ENCODE measurements around the gene GMPPB.

GMPPB gene

DNA sequence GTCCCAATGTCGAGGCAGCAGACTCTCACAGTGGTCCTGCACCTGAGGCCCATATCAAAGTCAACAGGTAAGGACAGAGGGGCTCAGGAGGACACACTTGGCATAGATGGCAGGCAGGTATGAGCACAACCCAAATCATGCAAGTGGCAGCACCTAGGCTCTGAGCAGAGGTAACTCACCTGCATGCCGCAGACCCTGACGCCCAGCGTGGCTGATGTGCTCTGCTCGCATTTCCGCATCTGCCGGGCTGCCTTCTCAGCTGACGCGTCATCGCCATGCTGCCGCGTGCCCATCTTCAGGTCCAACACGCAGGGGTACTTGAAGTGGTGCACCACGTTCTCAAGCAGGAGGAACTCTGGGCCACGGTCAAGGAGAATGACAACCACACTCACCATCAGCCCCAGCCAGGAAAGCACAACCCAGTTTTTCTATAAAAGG, 4.2 kb upstream of the GMPPB start:
- no peak for DNase-seq

DNA sequence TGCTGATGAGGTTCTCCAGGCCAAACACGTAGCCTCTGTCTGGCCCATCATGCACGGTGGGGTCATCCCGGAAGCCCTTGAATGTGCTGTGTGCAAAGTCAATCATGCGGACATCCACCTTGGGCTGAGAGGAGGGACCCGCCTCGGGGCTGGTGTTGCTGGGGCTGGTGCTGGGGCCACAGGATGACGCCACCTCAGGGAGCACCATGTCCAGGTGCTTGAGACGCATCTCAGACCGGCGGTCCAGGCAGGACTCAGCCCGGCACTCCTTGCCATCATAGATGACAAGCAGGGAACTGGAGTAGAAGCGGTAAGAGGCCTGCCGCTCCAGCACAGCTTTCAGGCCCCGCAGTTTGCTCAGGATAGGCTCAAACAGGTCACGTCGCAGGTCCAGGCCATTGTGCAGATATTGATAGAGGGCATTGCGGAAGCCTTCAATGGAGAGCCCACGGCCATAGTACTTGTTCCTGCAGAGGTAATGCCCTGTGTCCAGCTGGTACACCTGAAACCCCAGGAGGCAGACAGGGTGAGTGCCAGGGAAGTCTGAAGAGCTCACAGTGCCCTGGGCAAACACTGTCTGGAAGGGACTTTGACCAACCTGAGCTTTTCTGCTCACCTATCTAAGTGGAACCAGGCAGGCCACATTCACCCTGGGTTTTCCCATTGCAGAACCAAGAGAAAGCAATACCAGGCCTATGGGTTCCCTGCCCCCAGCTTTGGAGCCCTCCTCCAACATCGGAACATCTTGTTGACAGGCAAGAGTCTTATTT, 3.6 kb upstream of the GMPPB start:
- DNase-seq, result no peak

DNA sequence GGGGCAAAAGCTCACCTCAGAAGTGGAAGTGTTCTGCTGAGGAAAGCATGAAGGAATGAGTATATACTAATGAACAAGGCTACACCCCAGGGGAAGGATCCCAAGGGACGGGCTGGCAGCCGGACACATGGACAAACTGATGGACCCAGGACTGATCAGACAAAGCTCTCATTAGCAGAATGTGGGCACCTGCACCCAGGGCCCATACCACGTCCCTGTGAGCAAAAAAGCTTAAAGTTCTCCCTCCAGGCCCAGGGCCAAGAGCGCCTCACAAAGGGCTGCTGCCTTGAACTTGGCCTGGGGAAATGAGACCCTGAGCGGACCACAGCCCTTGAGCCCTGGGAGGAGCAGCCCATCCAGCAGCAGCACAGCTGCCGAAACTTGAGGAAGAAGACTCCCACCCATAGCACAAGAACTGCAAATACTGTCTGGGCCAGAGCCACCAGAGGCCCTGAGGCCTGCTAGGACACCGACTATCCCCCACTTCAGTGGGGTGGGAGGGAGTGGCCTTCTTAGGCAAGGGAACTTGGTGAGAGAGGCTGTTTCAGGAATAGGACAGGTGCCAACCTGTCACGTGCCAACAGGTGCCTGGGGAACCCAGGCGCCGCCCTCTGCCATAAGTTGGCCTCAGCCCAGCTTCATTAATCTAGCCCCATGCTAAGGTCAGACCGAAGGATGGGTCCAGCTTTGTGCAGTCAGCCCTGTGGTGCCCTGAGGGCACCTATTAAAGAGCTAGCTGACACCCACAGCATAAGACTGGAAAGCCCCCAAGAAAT, 2.3 kb upstream of the GMPPB start:
- no peak for DNase-seq

DNA sequence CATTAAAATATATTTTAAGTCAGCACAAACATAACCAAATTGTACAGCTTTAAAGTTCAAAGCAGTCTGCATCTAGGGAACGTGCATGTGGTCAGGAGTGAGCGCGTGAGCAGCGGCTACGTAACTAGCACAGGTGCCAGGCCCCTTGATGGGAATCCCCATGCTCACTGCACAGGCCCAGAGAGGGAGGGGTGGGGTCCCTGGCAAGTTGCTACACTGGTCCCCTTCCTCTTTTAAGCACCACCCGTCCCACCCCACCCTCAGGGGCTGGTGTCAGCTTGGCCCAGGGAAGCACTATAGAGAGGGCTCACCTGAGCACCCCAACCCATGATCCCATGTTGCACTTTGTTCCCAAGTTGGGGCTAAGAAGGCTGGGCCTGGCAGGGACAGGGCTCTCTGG, 835 bp upstream of the GMPPB start:
- DNase-seq, result no peak

DNA sequence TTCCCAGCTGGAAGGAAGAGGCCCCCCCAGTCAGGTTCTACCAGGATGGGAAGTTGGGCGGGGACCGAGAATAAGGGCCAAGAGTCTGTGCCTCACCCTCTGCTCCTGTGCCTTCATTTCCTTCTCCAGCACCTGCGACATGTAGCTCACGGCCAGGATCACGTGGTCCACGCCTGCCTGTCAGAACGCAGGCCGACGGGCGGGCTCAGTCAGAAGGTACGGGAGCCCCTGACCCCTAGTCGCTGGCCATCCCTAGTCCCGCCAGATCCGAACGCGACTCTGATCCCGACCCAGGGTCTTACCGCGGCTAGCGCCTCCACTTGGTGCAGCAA, 489 bp downstream of the GMPPB start:
- DNase-seq, result peak; percentile 56

DNA sequence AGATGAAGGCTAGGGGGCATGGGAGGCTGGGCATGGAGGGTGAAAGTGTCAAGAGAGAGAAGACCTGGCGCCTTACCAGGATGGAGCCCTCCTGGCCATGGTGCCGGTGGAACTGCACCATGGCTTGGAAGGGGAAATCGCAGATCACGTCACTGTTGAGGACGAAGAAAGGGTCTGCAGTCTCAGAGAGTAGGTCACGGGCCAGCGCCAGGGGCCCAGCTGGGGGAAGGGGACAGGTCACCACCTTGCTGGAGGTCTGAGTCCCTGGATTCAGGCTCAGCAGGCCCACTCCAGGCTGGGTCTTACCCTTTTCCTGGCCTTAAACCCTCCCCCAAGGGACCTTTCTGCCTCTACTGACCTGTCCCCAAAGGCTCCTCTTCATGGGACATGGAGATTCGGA, 855 bp downstream of the GMPPB start:
- DNase-seq, result no peak

DNA sequence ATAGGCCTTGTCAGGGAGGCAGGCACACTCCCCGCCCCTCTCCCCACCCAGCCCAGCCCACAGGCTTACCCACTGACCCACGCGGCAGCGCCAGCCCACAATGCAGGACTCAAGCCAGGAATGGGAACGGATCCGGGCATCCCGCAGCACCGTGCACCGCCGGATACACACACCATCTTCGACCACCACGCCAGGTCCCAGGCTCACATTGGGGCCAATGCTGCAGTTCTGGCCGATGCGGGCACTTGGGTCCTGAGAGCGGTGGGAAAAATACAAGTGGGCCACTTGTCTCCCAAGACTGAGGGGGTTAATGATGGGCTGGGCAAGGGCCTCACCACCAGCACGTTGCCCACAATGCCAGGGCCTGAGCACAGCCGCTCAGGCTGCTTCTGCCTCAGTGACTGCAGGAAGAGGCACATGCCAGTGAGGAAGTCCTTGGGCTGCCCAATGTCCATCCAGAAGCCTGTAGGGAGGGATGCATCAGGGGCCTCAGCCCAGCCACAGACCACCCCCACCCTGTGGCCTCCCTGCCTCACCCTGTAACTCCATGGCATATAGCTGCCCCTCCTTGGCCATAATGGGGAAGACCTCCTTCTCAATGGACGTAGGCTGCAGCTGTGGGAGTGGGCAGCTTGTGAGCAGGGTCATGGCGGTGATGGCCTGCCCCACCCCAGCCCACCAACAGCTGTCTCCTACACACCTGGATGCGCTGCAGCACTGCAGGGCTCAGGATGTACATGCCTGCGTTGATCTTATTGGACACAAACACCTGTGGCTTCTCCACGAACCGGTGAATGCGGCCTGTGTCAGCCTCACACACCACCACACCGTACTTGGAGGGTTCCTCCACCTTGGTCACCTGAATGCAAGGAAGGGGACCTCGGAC, 1.6 kb downstream of the GMPPB start:
- DNase-seq, result no peak

DNA sequence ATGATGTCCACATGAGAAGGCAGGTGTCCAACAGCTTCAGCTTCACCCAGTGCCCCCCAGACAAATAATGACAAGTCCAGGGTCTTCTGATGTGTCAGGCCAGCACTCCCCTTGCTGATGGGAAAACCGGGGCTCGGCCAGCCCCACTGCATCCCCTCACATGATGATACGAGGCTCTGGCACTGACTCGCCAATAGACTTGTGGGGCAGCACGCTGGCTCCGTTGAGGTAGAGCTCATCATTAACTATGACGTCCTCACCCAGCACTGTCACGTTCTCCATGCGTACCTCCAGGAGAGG, 2.2 kb downstream of the GMPPB start:
- no peak for DNase-seq

DNA sequence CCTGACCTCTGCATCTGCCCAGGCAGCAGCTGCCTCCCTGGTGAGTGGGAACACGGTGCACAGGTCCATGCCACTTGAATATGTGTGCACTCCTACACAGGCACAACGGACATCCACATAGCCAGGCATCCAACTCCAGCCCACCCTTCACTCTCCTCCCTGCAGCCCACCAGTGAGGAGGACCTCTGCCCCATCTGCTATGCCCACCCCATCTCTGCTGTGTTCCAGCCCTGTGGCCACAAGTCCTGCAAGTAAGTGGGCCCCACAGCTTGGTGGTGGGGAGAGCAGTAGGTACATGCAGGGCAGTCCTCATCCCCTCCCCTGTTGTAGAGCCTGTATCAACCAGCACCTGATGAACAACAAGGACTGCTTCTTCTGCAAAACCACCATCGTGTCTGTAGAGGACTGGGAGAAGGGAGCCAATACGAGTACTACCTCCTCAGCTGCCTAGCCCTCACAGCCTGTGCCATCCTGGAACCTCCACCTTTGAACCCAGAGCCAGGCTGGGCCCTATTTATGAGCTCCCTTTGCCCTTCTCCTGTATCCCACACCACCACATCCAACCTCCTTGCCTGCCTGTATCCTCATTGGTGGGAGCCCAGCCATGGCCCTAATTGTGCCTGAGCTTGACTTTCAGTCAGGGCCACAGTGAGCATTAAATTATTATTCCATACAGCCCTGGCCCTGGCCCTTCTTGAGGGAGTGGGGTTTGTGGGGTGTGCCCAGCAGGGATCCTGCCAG, 2.7 kb downstream of the GMPPB start:
- DNase-seq, result no peak

DNA sequence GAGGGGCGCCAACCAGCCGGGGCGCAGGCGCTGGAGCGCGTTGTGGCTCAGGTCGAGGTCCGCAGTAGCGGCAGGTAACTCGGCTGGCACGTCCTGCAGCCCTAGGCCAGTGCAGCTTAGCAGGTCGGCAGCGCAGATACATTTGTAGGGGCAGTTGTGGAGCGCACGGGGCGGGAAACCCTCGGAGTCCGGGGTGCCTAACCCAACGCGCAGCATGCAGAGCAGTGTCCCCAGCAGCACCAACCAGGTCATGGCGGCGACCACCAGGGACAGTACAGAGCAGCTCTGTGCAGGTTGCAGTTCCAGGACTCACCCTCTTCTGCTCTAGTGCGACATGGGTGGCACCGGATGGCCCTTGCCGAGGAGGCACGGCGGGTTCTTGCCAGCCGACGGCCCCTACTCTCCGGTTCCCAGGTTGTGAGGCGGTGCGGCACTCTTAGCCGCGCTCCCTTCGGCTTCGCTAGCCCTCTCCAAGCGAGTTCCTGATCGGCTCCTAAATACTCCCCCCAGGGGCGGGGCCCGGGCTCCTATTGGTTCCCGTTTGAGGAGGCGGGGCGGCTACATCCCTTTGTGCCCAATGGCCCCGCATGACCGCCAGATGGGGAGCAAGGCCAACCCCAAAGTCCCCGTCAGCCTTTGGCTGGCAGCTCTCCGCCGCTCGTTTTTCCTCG, 4.4 kb downstream of the GMPPB start, which contains the start of gene AMIGO3:
Gene AMIGO3, minus strand, starts transcription at position 471 of the 671 bp plus-strand sequence. Its CDS starts 219 bp downstream, at position 252.
- peak; percentile 90 for DNase-seq

DNA sequence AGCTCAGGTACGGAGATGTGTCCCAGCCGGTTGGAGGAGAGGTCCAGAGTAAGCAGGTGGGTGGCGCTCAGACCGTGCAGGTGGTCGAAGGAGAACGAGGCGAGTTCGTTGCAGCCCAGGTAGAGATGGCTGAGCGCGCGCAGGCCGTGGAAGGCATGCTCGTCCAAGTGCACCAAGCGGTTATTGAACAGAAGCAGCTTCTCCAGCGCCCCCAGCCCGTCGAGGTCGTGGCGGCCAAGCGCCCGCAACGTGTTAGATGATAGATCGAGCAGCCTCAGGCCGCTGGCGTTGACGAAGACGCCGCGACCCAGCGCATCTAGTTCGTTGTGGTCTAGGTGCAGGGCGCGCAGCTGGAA, 4.9 kb downstream of the GMPPB start:
- no peak for DNase-seq

DNA sequence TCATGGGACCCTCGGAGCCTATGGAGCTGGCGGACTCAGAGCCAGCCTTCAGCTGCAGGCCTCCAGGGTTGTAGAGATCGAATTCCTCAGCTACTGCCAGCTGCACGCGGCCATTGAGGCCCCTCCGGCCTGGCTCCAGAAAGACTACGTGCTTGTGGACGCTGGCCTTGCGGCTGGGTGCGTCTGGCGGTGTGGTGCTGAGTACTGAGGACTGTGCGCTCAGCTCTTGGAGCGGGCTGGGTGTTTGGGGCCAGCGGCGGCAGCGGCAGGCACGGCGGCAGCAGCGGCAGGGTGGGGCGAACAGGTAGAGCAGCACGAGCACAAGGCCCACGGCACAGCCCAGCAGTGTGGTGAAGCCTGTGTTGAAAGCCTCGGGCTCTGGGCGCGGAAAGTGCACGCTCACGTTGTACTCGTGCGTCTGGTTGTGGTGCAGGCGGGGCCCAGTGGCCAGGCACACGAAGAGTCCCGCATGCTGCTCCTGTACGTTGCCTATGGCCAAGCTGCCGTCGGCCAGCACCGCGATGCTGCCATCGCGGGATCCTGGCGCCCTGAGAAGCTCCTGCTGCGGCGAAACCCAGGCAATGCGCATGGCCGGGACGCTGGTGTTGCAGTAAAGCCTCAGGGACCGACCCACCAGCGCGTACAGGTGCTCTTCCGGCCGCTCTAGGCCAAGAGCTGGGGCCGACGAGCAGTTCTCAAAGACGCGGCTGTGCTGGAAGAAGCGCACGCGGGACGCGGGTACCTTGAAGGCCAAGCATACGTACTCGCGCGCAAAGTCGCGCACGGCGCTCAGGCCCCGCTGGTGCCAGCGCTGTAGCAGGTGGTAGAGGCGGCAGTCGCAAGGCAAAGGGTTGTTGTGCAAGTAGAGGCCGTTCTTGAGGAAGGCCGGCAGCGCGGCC, 5.5 kb downstream of the GMPPB start:
- no peak for DNase-seq

DNA sequence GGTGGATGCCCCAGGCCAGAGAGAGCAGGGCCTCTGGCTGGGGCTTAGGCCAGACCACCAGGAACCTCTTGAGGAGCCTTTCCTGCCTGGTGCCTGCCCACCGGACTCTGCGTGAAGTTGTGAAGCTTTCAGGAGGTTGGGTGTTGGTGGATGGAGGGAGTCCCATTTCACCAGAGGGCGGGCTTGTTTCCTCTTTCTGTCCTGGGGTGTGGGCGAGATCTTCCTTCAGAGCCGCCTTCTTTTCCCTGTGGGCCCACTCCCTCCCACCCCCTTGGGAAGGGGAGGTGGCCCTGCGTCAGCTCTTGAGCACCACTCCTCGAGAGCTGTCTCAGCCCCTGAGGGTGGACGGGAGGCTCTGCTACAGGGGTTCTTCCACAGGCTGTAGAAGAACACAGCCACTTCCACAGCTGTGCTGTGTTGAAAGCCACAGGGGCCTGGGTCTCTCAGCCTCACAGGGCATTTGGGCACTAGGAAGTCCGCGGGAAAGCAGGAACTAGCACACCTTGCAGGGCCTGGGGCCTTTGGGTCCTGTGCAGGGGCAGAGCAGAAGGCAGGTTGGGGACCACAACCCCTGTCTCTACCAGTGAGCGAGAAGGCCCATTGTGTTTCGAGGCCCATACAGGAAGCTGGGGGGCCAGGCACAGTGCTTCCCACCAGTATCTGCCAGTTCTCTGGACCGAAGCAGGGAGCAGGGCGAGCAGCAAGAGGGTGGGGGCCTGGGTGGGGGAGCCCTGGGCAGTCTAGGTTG, 6.4 kb downstream of the GMPPB start:
- DNase-seq, result no peak

DNA sequence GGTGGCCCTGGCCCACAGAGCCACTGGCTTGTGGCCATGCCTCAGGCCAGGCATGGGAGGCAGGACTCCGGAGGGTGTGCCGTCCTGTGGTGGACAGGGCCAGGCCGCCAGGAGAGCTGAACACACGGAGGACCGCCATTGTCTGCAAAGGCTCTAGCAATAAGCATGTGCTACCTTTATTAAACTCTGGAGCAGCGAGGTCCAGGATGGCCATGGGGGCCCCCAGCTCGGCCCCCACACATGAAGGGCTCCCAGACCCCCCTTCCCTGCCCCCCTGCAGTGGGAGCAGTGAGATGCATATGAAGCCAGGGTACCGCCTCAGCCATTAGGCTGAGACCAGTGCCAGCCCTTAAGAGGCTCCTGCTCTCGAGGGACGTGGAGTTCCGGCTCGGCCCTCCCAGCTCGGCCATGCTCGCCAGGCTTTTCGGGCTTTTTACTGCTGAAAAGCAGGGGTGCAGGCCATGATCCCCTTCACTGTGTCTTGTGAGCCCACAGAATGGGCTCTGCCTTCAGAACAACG, 7.0 kb downstream of the GMPPB start:
- no peak for DNase-seq

DNA sequence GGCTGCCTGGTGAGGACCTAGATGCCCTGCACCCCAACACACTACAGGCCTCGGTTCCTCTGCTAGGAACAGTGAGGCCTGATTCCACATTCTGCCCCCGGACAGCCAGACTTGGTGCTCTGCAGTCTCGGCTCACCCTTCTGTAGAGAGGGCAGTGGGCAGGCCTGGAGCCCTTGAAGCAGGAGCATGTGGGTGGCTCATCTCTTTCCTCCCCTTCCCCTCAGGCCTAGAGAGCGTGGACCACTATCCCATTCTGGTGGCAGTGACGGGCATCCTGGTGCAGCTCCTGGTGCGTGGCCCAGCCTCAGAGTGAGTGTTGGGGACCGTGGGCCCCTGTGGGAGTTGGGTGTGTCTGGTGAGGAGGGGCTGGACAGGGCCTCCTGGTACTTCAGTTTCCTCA, 7.6 kb downstream of the GMPPB start:
- DNase-seq, result no peak

DNA sequence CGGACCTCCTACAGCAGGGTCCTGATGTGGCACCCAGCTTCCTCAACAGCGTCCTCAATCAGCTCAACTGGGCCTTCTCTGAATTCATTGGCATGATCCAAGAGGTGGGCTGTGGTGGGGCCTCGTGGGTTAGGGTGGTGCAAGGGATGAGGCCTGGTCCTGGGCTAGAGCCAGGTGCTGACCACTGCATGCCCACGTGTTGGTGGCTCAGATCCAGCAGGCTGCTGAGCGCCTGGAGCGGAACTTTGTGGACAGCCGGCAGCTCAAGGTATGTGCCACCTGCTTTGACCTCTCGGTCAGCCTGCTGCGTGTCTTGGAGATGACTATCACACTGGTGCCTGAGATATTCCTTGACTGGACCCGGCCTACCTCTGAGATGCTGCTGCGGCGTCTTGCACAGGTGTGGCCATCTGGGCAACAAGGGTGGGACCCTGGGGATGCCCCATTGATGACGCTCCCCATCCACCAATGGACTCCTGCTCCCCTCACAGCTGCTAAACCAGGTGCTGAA, 8.1 kb downstream of the GMPPB start:
- DNase-seq, result no peak

DNA sequence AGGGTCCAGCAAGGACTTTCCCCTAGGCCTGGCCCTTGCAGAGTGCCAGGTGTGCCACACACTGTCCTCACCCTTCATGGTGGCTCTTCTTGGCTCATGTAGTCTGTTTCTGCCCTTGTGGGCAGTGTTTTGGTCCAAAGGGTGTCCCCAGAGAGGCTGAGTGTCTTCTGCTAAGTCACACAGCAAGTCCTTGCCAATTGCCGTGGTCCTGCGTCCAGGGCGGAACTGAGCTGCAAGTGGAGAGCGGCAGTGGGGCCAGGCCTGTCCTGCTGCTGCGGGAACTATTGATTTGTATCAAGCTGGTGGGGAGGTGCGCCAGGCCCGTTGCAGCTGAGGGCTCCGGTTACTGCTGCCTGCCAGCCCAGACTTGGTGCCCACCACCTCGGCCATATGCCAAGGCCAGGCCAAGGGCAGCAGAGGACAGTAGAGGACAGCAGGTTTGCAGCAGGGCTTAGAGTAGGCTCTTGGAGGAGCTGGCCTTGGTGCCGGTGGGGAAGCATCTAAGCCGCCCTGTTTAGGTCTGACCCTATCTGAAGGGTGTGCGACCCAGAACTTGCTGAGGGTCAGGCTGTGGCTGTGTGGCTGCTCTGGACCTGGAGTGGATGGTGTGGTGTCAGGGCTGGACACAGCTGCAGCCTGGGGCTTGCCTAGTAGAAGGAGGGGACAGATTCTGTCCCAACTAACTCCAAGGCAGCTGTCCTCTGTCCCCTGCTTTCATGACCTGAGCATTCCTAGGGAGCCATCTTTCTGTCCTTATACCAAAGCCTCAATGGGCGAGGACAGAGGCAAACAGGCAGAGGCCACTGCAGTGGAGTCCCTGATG, 8.8 kb downstream of the GMPPB start:
- DNase-seq, result no peak

DNA sequence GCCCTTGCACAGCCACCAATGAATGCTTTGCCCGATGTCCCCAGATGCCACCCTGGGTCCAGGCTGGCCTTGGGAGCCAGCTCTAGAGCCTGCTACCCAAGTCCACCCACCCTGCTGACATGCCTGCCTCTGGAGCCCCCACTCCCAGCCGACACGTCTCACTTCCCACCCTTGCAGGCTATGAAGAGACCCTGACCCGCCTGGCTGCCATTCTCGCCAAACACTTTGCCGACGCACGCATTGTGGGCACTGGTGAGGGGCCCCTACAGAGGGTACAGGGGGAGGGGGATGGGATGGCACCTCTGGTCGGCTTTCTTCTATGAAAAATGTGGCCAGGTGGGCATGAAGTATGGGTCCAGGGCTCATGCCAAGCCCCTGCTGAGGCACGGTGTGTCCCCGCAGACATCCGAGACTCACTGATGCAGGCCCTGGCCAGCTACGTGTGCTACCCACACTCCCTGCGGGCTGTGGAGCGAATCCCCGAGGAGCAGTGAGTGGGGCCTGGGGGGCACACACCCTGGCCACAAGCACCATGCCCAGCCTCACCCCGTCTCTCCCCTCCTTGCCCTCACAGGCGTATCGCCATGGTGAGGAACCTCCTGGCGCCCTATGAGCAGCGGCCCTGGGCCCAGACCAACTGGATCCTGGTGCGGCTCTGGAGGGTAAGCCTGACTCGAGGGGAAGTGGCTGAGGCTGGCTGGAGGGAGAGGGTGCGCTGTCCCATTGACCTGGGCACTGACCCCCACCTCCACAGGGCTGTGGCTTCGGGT, 10.2 kb downstream of the GMPPB start:
- no peak for DNase-seq
